VCaP (cell line): ENCODE data around the gene CENPO.

ENCODE experiments used
- H3K27ac ChIP-seq: fragments of 450-650 bp; 2 replicates; pipeline ENCODE4 v1.5.1; 2017
- CTCF ChIP-seq: fragments of 450-650 bp; conservative IDR thresholded peaks from 2 replicates; pipeline ENCODE4 v1.5.1; 2017; ENCODE audit warnings: mild to moderate bottlenecking, moderate library complexity

CENPO gene

GRCh38 chr2:24839729-24840128 is 46.5 kb downstream of the CENPO start:
- no peak for TF ChIP-seq CTCF
- no peak overlapping the region for H3K27ac ChIP-seq

DNA sequence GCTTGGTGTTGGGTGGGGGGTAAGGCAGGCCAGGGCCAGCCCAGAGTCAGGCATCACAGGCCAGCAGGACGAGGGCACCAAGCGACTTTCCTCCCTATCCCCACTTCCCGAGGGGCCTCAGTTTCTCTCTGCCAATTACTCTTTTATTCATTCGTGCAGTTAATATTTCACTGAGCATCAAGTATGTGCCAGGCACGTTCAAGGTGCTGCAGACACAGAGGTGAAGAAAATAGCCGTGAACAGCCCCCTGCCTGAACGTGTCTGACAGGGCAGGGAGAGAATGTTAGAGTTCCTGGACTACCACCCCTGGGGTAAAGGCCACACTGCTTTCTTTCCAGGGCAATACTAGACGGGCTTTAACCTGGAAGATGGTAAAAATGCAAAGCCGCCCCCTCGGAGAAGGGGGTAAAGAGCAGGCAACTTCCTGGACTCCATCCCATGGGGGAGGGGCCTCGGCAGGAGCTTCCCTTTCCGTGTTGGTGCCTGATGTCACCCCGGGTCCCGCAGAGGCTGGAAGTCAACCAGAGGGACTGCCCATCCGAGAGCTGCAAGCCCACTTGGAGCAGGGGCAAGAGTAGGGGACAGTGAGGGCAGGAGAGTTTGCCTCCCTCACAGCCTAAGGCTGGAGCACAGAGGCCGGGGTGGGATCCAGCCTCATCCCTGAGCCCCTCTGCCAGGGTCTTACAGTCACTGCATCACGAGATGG is 47.1 kb downstream of the CENPO start:
- no peak for TF ChIP-seq CTCF
- H3K27ac ChIP-seq: no peak overlapping the region

GRCh38 chr2:24840962-24841945 is 48.0 kb downstream of the CENPO start:
- no peak for TF ChIP-seq CTCF
- no peak overlapping the region for H3K27ac ChIP-seq

GRCh38 chr2:24842081-24843050 is 49.1 kb downstream of the CENPO start:
- TF ChIP-seq CTCF: no peak
- no peak overlapping the region for H3K27ac ChIP-seq

DNA sequence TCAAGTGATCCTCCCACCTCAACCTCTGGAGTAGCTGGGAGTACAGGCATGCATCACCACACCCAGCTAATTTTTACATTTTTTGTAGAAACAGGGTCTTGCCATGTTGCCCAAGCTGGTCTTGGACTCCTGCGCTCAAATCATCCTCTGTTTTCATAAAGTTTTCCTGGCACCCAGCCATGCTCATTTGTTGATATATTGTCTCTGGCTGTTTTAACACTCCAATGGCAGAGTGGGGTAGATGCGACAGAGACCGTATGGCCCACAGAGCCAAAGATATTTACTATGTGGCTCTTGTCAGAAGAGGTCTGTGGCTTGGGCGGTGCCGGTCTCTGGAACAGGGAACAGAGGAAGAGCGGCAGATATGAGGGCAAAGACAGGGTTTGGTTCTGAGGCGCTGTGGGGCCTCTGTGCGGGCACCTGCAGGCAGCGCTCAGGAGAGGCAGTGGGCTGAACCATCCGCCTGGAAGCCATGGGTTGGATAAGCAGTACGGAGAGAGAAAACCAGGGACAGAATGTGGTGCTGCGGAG is 50.2 kb downstream of the CENPO start:
- H3K27ac ChIP-seq: no peak overlapping the region
- TF ChIP-seq CTCF: no peak

DNA sequence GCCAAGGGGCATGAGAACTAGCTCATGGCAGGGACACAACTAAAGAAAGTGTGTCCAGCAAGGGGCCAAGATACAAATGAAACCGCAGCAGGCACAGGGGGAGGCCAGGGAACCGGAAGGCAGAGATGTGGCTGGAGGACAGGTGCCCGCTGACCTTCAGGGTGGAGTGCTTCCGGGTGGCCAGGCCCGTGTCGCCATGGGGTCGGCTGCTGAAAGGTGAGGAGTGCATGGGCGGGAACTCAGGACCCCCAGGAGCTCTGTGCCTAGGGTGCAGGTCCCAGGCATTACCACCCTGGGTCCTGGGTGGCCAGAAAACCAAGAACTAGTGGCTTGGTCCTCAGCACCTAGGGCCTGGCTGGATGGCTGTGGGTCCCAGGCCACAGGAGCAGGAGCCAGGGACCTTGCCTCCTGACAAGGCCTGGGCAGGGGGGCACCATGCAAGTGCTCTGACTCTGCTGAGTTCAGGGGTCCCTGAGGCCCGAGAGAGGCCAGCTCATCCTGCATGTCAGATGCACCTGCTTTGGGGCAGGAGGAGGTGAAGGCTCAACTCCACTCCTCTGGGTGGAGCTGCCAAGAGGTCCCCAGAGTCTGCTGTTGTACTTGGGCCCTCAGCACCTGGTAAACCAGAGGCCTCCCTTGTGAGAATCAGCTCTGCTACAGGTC is 50.9 kb downstream of the CENPO start:
- no peak overlapping the region for H3K27ac ChIP-seq
- TF ChIP-seq CTCF: no peak
